ENCODE results near the gene AGAP1. TPM values are rescaled to one million over a fixed set of nuclear protein-coding genes. Genes with fewer than 3 reads are reported as not detected.

The AGAP1 gene
- total and polyA plus RNA-seq, 4 donors, result 2.0 to 8.5 (median 5.4) TPM

DNA sequence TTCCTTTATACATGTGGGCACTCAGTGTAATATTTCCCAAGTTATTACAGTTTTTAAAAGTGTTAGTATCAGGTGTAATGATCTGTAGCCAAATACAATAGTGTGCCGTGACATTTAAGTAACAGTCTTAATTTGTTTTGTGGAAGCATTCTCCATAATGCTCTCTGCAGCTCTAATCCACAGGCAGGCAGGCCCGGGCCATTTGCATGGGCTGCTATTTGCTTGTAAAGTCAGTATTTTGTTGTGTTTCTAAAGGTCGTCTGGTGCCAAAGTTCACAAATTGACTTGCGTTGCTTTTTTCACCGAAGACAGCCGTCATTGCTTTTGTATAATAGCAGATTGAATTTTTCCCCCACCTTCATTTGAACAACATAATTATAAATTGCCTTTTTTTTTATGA, 521.3 kb downstream of the AGAP1 start:
- H3K9me3 ChIP-seq (ENCODE audit: control insufficient read depth in 4 of 4, low read length in 3 of 4), result no peaks in the 10 kb centered on the region
- TF ChIP-seq, protein P1, sequence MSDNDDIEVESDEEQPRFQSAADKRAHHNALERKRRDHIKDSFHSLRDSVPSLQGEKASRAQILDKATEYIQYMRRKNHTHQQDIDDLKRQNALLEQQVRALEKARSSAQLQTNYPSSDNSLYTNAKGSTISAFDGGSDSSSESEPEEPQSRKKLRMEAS (IDR thresholded peaks at IDR 0.05), result no peak
- TF ChIP-seq GABPA (IDR thresholded peaks at IDR 0.05 in 1 of 2, conservative IDR thresholded peaks at IDR 0.05 in 1 of 2), result no peak
- TF ChIP-seq HNF4G (IDR thresholded peaks at IDR 0.05), result no peak
- no peak for TF ChIP-seq SP1 (IDR thresholded peaks at IDR 0.05)
- TF ChIP-seq, protein P2, sequence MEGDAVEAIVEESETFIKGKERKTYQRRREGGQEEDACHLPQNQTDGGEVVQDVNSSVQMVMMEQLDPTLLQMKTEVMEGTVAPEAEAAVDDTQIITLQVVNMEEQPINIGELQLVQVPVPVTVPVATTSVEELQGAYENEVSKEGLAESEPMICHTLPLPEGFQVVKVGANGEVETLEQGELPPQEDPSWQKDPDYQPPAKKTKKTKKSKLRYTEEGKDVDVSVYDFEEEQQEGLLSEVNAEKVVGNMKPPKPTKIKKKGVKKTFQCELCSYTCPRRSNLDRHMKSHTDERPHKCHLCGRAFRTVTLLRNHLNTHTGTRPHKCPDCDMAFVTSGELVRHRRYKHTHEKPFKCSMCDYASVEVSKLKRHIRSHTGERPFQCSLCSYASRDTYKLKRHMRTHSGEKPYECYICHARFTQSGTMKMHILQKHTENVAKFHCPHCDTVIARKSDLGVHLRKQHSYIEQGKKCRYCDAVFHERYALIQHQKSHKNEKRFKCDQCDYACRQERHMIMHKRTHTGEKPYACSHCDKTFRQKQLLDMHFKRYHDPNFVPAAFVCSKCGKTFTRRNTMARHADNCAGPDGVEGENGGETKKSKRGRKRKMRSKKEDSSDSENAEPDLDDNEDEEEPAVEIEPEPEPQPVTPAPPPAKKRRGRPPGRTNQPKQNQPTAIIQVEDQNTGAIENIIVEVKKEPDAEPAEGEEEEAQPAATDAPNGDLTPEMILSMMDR (IDR thresholded peaks at IDR 0.05; ENCODE audit: low read depth, low read length, missing input control), result no peak
- TF ChIP-seq, protein P3, sequence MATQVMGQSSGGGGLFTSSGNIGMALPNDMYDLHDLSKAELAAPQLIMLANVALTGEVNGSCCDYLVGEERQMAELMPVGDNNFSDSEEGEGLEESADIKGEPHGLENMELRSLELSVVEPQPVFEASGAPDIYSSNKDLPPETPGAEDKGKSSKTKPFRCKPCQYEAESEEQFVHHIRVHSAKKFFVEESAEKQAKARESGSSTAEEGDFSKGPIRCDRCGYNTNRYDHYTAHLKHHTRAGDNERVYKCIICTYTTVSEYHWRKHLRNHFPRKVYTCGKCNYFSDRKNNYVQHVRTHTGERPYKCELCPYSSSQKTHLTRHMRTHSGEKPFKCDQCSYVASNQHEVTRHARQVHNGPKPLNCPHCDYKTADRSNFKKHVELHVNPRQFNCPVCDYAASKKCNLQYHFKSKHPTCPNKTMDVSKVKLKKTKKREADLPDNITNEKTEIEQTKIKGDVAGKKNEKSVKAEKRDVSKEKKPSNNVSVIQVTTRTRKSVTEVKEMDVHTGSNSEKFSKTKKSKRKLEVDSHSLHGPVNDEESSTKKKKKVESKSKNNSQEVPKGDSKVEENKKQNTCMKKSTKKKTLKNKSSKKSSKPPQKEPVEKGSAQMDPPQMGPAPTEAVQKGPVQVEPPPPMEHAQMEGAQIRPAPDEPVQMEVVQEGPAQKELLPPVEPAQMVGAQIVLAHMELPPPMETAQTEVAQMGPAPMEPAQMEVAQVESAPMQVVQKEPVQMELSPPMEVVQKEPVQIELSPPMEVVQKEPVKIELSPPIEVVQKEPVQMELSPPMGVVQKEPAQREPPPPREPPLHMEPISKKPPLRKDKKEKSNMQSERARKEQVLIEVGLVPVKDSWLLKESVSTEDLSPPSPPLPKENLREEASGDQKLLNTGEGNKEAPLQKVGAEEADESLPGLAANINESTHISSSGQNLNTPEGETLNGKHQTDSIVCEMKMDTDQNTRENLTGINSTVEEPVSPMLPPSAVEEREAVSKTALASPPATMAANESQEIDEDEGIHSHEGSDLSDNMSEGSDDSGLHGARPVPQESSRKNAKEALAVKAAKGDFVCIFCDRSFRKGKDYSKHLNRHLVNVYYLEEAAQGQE (IDR thresholded peaks at IDR 0.05), result no peak
- no peak for TF ChIP-seq FOXA1 (IDR thresholded peaks at IDR 0.05)
- no peak for TF ChIP-seq JUND (IDR thresholded peaks at IDR 0.05)
- no peak for TF ChIP-seq RAD21 (IDR thresholded peaks at IDR 0.05)
- TF ChIP-seq, protein P4, sequence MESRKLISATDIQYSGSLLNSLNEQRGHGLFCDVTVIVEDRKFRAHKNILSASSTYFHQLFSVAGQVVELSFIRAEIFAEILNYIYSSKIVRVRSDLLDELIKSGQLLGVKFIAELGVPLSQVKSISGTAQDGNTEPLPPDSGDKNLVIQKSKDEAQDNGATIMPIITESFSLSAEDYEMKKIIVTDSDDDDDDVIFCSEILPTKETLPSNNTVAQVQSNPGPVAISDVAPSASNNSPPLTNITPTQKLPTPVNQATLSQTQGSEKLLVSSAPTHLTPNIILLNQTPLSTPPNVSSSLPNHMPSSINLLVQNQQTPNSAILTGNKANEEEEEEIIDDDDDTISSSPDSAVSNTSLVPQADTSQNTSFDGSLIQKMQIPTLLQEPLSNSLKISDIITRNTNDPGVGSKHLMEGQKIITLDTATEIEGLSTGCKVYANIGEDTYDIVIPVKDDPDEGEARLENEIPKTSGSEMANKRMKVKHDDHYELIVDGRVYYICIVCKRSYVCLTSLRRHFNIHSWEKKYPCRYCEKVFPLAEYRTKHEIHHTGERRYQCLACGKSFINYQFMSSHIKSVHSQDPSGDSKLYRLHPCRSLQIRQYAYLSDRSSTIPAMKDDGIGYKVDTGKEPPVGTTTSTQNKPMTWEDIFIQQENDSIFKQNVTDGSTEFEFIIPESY (IDR thresholded peaks at IDR 0.05), result no peak
- TF ChIP-seq TAF1 (conservative IDR thresholded peaks at IDR 0.05), result no peak
- no peak for TF ChIP-seq FOXA2 (IDR thresholded peaks at IDR 0.05)
- no peak for TF ChIP-seq NR2F2 (IDR thresholded peaks at IDR 0.05)
- no peak for TF ChIP-seq EGR1 (IDR thresholded peaks at IDR 0.05; ENCODE audit: low read depth in 2 of 2)
- TF ChIP-seq, protein P5, sequence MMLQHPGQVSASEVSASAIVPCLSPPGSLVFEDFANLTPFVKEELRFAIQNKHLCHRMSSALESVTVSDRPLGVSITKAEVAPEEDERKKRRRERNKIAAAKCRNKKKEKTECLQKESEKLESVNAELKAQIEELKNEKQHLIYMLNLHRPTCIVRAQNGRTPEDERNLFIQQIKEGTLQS (IDR thresholded peaks at IDR 0.05), result no peak
- TF ChIP-seq YY1 (IDR thresholded peaks at IDR 0.05), result no peak
- DNase-seq (ENCODE audit: low spot score), result no peak
- H3K4me1 ChIP-seq (ENCODE audit: control insufficient read depth in 4 of 4, insufficient read depth in 4 of 4, low read length in 3 of 4), result no peaks in the 10 kb centered on the region
- no peaks in the 10 kb centered on the region for H3K27me3 ChIP-seq (ENCODE audit: control insufficient read depth in 4 of 4, insufficient read depth in 4 of 4, low read length in 3 of 4)
- 64% methylated on average over 6 of the region's 6 CpGs for WGBS
- peaks cover 0 to 2% (median 0%) of the 10 kb centered on the region in 4 donors for H3K36me3 ChIP-seq (ENCODE audit: control insufficient read depth in 4 of 4, insufficient read depth in 3 of 4, low read depth in 1 of 4, low read length in 3 of 4)
- no peak overlapping the region for H3K9ac ChIP-seq (ENCODE audit: low read depth in 1 of 2, low read length in 2 of 2)
- no peak overlapping the region for H3K4me3 ChIP-seq (ENCODE audit: low read depth in 1 of 3, low read length in 3 of 3)
- no peak overlapping the region for H3K27ac ChIP-seq (ENCODE audit: low read depth in 1 of 2, low read length in 2 of 2)

DNA sequence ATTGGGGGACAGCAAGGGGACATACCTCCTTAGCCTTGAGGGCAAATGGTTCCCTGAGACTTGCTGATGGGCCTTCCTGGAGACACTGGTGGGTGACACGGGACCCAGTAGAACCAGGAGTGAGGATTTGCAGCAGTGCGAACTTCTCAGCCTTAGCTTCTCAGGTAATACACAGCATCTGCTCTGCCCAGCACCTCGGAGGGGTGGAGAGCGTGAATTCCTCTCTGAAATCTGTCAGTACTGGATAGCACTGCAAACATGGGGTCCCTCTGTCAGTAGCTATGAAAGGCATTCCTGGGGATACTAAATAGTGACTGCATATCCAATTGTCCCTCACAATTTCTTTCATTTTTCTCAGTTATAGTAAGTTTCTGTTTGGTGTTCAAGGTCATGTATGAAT, 522.7 kb downstream of the AGAP1 start:
- WGBS, result 94% methylated on average over 4 of the region's 4 CpGs
- TF ChIP-seq JUND (IDR thresholded peaks at IDR 0.05), result no peak
- H3K9me3 ChIP-seq (ENCODE audit: control insufficient read depth in 4 of 4, low read length in 3 of 4), result no peaks in the 10 kb centered on the region
- H3K36me3 ChIP-seq (ENCODE audit: control insufficient read depth in 4 of 4, insufficient read depth in 3 of 4, low read depth in 1 of 4, low read length in 3 of 4), result peaks cover 0 to 2% (median 0%) of the 10 kb centered on the region in 4 donors
- no peaks in the 10 kb centered on the region for H3K4me1 ChIP-seq (ENCODE audit: control insufficient read depth in 4 of 4, insufficient read depth in 4 of 4, low read length in 3 of 4)
- no peak overlapping the region for H3K4me3 ChIP-seq (ENCODE audit: low read depth in 1 of 3, low read length in 3 of 3)
- DNase-seq (ENCODE audit: low spot score), result no peak
- H3K27me3 ChIP-seq (ENCODE audit: control insufficient read depth in 4 of 4, insufficient read depth in 4 of 4, low read length in 3 of 4), result no peaks in the 10 kb centered on the region
- H3K27ac ChIP-seq (ENCODE audit: low read depth in 1 of 2, low read length in 2 of 2), result no peak overlapping the region
- no peak overlapping the region for H3K9ac ChIP-seq (ENCODE audit: low read depth in 1 of 2, low read length in 2 of 2)

Data from liver (tissue), 9 donors.